HEK293T (cell line): Measurements from ENCODE around the gene RHOJ.

ENCODE experiments used
- NFRKB ChIP-seq: fragments of 450-650 bp; IDR thresholded peaks from 2 replicates; pipeline ENCODE4 v1.6.1; 2016; ENCODE audit warnings: mild to moderate bottlenecking, moderate library complexity
- SP1 ChIP-seq: fragments of 450-650 bp; IDR thresholded peaks from 2 replicates; pipeline ENCODE4 v1.6.1; 2017

DNA sequence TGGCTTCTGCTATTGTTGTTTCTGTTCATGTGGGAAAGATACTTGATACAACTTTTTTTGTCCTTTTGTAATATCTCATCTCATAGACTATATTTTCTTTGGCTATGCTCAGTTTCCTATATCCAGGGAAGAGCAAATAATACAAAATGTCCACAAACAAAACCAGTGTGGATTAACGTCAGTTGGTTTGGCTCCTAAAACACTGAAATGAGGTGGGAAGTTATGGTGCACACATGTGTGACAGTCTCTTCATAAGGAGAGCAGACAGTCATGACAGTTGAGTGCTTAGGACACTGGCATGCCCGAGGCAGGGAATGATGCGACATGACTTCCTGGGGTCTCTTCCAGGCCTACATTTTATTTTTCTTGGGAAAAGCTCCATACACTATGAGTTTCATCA, 27.5 kb downstream of the RHOJ start:
- TF ChIP-seq SP1 (no peak), NFRKB (no peak)
